Nephron (organoid): ENCODE results near the gene TGM3.

Experiments
- H3K27ac Mint-ChIP-seq, 3 experiments: 2 replicates each; pipeline ENCODE4 v1.8.0; 2020; ENCODE audit warnings: mixed read lengths in 3 of 3, mild to moderate bottlenecking in 2 of 3, moderate library complexity in 1 of 3
- H3K27me3 Mint-ChIP-seq: 2 replicates; pipeline ENCODE4 v1.8.0; 2021; ENCODE audit warnings: low read depth, mild to moderate bottlenecking, moderate library complexity, mixed read lengths
- H3K36me3 Mint-ChIP-seq: 2 replicates; pipeline ENCODE4 v1.8.0; 2020; ENCODE audit warnings: low read depth, mixed read lengths
- H3K4me1 Mint-ChIP-seq: 2 replicates; pipeline ENCODE4 v1.8.0; 2020; ENCODE audit warnings: mixed read lengths
- H3K4me3 Mint-ChIP-seq, 3 experiments: 2 replicates each; pipeline ENCODE4 v1.8.0; 2020; ENCODE audit warnings: mild to moderate bottlenecking in 3 of 3, mixed read lengths in 3 of 3, moderate library complexity in 2 of 3
- H3K9me3 Mint-ChIP-seq: 2 replicates; pipeline ENCODE4 v1.8.0; 2020; ENCODE audit warnings: mixed read lengths
- TF ChIP-seq, protein P1 (sequence below), 3 experiments: fragments of 200-600 bp; sonication (generic); IDR thresholded peaks; one replicate each; pipeline ENCODE4 v1.5.0; 2021; ENCODE audit warnings: antibody characterized with exemption in 3 of 3; ENCODE audit not compliant: unreplicated experiment in 3 of 3

The TGM3 gene

GRCh38 chr20:2323051-2323450 is 27.2 kb downstream of the TGM3 start:
- peaks cover 5% of the 10 kb centered on the region for H3K9me3 Mint-ChIP-seq
- H3K27ac Mint-ChIP-seq, result no peak overlapping the region
- no peaks in the 10 kb centered on the region for H3K36me3 Mint-ChIP-seq
- peaks cover 4% of the 10 kb centered on the region for H3K27me3 Mint-ChIP-seq
- TF ChIP-seq, protein P1, sequence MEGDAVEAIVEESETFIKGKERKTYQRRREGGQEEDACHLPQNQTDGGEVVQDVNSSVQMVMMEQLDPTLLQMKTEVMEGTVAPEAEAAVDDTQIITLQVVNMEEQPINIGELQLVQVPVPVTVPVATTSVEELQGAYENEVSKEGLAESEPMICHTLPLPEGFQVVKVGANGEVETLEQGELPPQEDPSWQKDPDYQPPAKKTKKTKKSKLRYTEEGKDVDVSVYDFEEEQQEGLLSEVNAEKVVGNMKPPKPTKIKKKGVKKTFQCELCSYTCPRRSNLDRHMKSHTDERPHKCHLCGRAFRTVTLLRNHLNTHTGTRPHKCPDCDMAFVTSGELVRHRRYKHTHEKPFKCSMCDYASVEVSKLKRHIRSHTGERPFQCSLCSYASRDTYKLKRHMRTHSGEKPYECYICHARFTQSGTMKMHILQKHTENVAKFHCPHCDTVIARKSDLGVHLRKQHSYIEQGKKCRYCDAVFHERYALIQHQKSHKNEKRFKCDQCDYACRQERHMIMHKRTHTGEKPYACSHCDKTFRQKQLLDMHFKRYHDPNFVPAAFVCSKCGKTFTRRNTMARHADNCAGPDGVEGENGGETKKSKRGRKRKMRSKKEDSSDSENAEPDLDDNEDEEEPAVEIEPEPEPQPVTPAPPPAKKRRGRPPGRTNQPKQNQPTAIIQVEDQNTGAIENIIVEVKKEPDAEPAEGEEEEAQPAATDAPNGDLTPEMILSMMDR (IDR thresholded peaks at IDR 0.05; ENCODE audit: unreplicated experiment in 3 of 3), result no peak
- H3K4me3 Mint-ChIP-seq, result no peak overlapping the region
- peaks cover 4% of the 10 kb centered on the region for H3K4me1 Mint-ChIP-seq

- Mint-ChIP-seq H3K4me1 (peaks cover 4% of the 10 kb centered on the region), H3K36me3 (no peaks in the 10 kb centered on the region), H3K4me3 (no peak overlapping the region), H3K27ac (no peak overlapping the region), H3K9me3 (peaks cover 5% of the 10 kb centered on the region), H3K27me3 (peaks cover 6% of the 10 kb centered on the region)
- TF ChIP-seq, protein P1 (IDR thresholded peaks at IDR 0.05; ENCODE audit: unreplicated experiment in 3 of 3), result no peak
Measured at GRCh38 chr20:2326046-2326445, 30.2 kb downstream of the TGM3 start.

- Mint-ChIP-seq H3K9me3 (peaks cover 5% of the 10 kb centered on the region), H3K4me3 (no peak overlapping the region), H3K27ac (no peak overlapping the region), H3K27me3 (peaks cover 3% of the 10 kb centered on the region), H3K4me1 (peaks cover 4% of the 10 kb centered on the region), H3K36me3 (no peaks in the 10 kb centered on the region)
- TF ChIP-seq, protein P1 (IDR thresholded peaks at IDR 0.05; ENCODE audit: unreplicated experiment in 3 of 3), result no peak
Measured at GRCh38 chr20:2327620-2328555, 32.1 kb downstream of the TGM3 start.

- Mint-ChIP-seq H3K4me3 (no peak overlapping the region), H3K36me3 (no peaks in the 10 kb centered on the region), H3K27me3 (peaks cover 3% of the 10 kb centered on the region), H3K27ac (no peak overlapping the region), H3K9me3 (peaks cover 2% of the 10 kb centered on the region), H3K4me1 (peaks cover 4% of the 10 kb centered on the region)
- TF ChIP-seq, protein P1 (IDR thresholded peaks at IDR 0.05; ENCODE audit: unreplicated experiment in 3 of 3), result no peak
Measured at GRCh38 chr20:2329286-2329685, 33.5 kb downstream of the TGM3 start.

DNA sequence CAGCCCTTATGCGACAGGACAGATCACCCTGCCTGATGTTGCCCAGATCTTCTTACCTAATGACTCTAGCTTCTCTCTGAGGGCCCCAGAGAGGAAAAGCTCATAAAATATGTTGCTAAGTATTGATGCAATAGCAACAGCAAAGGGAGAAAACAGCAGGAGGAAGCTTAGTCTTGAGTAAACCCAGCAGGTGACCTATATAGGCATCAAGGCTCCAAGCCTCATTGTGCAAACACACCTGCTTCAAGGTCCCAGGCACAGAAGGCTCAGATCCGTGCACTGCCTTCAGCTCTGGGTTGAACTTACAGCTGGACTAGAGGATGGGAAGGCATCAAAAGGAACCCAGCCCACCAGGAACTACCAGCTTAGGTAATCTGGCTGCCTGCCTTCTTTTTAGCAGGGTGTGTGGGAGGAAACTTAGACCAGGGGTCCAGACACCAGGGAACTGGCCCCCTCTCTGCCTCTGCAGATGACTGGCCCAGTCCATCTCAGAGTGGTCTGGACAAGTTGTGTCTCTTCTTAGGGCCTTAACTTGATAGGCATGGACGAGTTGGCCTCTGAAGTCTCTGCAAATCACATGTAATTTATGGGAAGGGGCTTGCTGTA is 34.4 kb downstream of the TGM3 start:
- H3K27ac Mint-ChIP-seq, result no peak overlapping the region
- TF ChIP-seq, protein P1 (IDR thresholded peaks at IDR 0.05; ENCODE audit: unreplicated experiment in 3 of 3), result no peak
- H3K27me3 Mint-ChIP-seq, result peaks cover 3% of the 10 kb centered on the region
- no peaks in the 10 kb centered on the region for H3K9me3 Mint-ChIP-seq
- H3K4me1 Mint-ChIP-seq, result peaks cover 4% of the 10 kb centered on the region
- H3K36me3 Mint-ChIP-seq, result no peaks in the 10 kb centered on the region
- H3K4me3 Mint-ChIP-seq, result no peak overlapping the region
